HTR-8/SVneo (cell line): ENCODE data around the gene RARRES2.
"Not testable (repeated sequence)": the region's sequence is repeated elsewhere in the genome, so short reads cannot be mapped to it uniquely, and the experiment has no call there.

Source experiments
- DNase-seq: peaks from one replicate; pipeline ENCODE4 v3.0.0; 2011; ENCODE audit warnings: low spot score, mixed read lengths; ENCODE audit not compliant: insufficient read length
- FAIRE-seq: peaks from 2 replicates; lab custom pipeline; 2011; peaks lifted over from hg19 to GRCh38; lab: Jason Lieb, UNC

RARRES2 gene

DNA sequence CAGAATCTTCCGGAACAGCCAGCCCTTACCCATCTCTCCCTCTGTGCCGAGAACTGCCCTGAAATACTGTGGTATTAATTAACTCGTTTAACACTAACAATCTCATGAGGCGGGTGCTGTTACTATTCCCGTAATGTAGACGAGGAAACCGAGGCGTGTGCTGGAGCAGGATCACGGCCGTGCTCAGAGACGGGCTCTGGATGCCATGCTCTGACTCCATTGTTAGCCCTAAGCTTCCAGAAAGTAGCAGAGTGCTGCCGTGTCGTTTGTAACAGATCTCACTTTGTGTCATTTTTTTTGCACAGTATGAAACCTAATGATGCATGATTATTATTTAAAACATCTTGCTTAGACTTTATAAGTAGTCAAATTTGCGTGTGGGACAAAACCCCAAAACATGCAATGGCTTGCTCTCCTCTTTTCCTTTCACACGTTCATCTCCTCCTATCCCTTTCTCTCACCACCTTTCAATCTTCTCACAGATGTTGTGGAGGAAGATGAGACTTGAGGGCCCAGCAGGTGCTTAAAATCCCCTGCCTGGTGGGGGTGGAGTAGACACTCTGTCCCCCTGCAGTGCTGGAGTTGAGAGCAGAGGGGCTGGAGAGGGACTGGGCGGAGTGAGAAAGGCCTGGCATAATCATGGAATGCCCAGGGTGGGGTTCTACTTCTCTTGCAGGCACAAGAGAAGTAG, 17.6 kb downstream of the RARRES2 start:
- no peak for DNase-seq
- no peak for FAIRE-seq

DNA sequence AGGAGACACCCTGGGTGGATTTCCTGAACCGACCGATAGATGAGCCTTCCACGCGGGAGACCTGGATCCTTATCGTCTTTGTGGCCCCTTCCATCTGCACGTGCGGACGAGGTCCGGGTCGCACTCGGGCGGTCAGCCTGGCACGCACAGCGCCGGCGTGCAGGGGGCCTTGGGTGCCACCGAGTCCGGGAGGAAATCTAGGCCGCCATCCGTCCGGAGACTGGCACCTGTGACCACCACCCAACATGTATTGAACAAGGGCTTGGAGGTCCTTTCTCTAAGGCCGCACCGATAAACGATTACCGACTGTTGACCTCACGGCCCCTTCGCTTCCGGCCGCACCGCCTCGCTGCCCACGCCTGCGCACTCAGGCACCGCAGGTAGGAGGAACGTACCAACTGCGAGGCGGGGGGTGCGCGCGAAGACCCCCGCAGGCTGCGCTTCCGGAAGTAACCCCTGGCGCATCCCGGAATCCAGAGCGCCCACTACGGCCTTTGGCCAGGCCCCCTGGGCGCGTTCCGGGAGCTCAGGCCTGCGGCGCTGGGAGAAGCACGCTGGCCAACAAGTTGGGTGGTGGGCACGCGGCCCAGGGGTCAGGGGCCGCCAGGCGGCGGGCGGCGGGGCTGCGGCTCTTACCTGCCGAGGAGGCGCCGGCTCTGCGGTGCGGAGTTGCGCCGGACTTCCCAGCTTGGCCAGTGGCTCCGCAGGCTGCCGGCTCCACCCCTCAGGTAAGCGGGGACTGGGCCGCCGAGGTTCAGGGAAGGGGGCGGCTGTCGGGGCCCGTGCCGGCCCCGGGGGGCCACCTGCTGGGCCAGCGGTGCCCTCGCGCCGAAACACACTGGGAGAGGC, 18.4 kb downstream of the RARRES2 start, which contains the start of the genes ACTR3C and LRRC61:
TSS of gene ACTR3C (minus strand) at position 713 of the 849 bp plus-strand sequence. CDS start 28,249 bp downstream, outside the sequence.
TSS of gene LRRC61 (plus strand) at position 523 of the 849 bp plus-strand sequence. CDS start 13,507 bp downstream, outside the sequence.
- no peak for DNase-seq
- FAIRE-seq = no peak

DNA sequence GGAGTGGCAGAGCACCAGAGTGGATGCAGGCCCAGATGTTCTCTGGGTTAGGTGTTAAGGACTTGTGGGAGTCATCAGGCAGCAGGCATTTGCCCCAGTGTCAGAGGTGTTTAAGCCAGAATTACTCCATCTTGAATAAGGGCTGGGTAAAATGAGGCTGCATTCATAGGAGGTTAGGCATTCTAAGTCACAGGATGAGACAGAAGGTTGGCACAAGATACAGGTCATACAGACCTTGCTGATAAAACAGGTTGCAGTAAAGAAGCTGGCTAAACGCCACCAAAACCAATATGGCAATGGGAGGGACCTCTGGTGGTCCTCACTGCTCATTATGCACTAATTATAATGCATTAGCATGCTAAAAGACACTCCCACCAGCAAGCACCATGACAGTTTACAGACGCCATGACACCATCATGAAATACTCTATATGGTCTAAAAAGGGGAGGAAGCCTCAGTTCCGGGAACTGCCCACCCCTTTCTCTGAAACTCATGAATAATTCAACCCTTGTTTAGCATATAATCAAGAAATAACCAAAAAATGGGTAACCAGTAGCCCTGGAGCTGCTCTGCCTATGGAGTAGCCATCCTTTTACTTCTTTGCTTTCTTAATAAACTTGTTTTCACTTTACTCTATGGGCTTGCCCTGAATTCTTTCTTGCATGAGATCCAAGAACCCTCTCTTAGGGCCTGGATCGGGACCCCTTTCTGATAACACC, 19.2 kb downstream of the RARRES2 start:
- no peak for FAIRE-seq

GRCh38 chr7:150321788-150322113, 19.7 kb downstream of the RARRES2 start:
- no peak for FAIRE-seq
- DNase-seq = no peak

More for the DNA sequence above, 19.2 kb downstream of the RARRES2 start:
- no peak for DNase-seq

GRCh38 chr7:150317748-150318444, 23.5 kb downstream of the RARRES2 start:
- DNase-seq (no peak), FAIRE-seq (no peak)

GRCh38 chr7:150316987-150317386, 24.4 kb downstream of the RARRES2 start:
- not testable (repeated sequence) for DNase-seq, FAIRE-seq

DNA sequence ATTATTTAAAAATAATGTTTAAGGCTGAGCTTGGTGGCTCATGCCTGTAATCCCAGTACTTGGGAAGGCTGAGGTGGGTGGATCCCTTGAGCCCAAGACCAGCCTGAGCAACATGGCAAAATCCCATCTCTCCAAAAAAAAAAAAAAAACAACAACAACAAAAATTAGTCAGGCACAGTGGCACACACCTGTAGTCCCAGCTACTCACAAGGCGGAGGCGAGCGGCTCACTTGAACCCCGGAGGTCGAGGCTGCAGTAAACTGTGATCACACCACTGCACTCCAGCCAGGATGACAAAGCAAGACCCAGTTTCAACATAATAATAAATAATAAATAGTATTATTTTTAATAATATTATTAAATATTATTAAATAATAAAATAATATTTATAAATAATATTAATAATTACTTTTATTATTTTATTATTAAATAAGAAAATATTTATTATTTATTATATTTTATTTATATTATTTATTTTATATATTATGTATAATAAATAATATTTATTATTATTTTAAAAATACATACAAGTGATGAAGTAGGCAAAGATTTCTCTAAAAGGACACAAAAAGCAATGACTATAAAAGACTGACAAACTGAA, 26.7 kb downstream of the RARRES2 start:
- no peak for FAIRE-seq
- DNase-seq = no peak

GRCh38 chr7:150313870-150314269, 27.6 kb downstream of the RARRES2 start:
- FAIRE-seq = no peak
- DNase-seq = no peak

- DNase-seq = no peak
- FAIRE-seq = no peak
Measured at GRCh38 chr7:150313367-150313809, 28.0 kb downstream of the RARRES2 start.

- FAIRE-seq, DNase-seq: not testable (repeated sequence)
Measured at GRCh38 chr7:150312649-150313366, 28.6 kb downstream of the RARRES2 start.

GRCh38 chr7:150311711-150312110, 29.7 kb downstream of the RARRES2 start:
- no peak for FAIRE-seq
- no peak for DNase-seq

- no peak for FAIRE-seq
- DNase-seq = no peak
Measured at GRCh38 chr7:150311146-150311545, 30.3 kb downstream of the RARRES2 start.

DNA sequence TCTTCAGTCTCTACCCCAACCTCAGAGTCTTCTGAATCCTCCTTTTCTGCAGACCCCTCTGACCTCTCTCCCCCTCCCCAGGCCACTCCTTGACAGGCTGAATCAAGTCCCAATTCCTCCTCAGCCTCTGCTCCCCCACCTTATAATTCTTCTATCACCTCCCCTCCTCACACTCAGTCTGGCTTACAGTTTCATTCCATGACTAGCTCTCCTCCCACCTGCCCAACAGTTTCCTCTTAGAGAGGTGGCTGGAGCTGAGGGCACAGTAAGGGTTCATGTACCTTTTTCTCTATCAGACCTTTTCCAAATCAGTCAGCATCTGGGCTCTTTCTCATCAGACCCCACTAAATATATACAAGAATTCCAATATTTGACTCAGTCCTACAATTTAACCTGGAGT, 32.9 kb downstream of the RARRES2 start:
- FAIRE-seq (no peak), DNase-seq (no peak)

GRCh38 chr7:150307904-150308303, 33.5 kb downstream of the RARRES2 start:
- DNase-seq = no peak
- no peak for FAIRE-seq

DNA sequence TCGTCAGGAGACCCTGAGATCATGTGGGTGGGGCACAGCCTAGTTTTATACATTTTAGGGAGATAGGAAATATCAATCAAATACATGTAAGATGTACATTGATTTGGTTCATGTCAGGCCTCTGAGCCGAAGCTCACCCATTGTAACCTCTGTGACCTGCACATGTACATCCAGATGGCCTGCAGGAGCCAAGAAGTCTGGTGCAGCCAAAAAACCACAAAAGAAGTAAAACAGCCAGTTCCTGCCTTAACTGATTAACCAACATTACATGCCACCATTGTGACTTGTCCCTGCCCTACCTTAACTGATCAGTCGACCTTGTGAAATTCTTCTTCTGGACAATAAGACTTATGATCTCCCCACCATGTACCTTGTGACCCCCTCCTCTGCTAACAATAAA, 34.3 kb downstream of the RARRES2 start:
- DNase-seq (no peak), FAIRE-seq (no peak)

- FAIRE-seq, DNase-seq: not testable (repeated sequence)
Measured at GRCh38 chr7:150306377-150306776, 35.1 kb downstream of the RARRES2 start.

DNA sequence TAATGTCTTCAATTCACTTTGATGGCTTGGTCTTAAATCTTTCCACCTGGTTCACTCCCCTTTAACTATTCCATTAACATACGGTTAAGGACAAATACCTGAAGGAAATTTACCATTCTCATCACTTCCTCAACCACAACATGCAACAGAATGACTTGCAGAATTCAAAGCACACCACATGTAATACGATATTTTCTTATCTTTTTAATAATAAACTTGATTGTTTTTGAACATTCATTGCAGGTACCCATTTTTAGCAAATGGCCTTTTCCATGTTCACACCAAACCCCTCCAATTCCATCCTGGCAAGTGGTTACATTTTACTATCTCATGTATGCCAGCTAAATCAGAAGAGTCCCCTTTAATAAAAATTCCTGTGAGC, 35.5 kb downstream of the RARRES2 start:
- FAIRE-seq, DNase-seq: not testable (repeated sequence)

DNA sequence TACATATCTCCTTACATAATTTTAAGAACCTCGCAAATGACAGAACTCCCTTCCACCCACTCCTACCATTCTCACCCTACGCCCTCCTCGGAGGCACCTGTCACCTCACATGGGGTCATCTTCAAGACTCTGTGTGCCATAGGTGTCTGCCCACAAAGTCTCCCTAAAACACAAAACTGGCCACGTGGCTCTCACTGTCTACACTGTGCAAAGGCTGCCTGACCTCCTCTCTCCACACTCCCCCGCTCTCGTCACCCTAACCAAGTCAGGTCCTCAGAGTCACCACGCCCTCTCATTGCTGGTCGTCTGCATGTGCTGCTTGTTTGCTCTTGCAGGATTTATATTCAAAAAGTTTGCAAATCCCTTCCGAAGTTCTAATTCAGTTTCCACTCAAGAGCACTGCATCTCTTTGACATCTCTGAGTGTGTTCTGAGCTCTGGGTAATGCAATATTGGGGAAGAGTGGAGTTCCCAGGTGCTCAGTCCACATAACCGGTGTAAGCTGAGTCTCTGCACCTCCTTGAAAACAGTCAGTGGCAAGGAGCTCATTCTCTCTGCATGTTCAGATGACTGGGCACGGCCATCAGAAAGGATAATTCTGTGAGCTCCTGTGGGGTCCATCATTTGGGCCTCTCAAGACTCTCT, 36.0 kb downstream of the RARRES2 start:
- DNase-seq, FAIRE-seq: not testable (repeated sequence)
